Endothelial cell of hepatic sinusoid (primary cell): ENCODE results near the gene UBL5.

Experiments
- in situ Hi-C: cut with HindIII; loops from 2 replicates; pipeline ENCODE4 v1.10.0; 2017; ENCODE audit warnings: low sequenced_read_pairs

The UBL5 gene

GRCh38 chr19:9878511-9879196 lies 50.9 kb downstream of the UBL5 start:
- in situ Hi-C loops: no loop called here
